ENCODE results near the gene PLEKHM3. TPM values are rescaled to one million over a fixed set of nuclear protein-coding genes. Genes with fewer than 3 reads are reported as not detected.

PLEKHM3 gene
- total and polyA plus RNA-seq, 8 donors: 14.4 to 17.9 (median 16.0) TPM

DNA sequence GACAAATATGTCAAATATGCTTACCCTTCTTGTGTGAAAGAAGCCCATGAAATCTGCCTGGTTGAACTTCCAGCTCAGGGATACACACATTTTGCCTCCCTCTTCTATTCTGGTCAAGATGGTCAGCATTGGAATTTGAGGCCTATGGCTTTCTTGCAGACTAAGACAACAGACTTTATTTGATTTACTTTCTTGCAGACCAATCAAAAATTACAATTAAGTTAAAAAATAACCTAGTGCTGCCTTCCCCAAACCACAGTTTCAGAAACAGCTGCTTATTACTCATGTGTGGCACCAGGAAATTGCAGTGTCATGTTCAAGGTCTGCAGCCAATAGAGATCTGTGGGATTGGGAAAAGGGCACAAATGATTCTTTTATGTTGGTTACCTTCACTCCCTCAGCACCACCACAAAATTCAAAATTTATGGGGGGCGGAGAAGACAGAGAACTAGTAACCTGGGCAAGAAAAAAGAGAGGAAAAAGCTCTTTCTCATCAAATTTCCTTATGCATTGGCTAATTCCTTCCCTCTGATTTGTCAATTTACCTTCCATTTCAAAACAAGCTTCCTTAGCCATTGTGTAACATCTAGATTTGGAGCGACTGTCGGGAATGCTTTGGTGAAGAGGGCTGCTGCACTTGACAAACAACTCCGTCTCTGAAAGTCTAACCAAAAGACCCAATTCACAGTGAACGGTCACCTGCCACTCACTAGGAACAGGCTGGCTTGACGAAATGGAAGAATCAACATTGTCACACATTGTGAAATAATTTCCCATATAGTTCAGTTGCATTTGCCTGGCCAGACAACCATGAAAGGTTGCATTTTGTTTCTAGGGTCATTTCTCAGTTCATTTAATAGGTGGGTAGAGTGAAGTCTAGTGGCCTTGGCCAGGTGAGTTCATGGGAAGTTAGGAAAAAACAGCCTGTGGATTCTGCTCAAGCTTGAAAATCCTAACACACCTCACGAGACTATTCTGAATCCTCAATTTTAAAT, 155.2 kb downstream of the PLEKHM3 start:
- peak; percentile 88 for ATAC-seq
- intact Hi-C loops (cut with DNase I): no loop called here
- TF ChIP-seq, protein P1, sequence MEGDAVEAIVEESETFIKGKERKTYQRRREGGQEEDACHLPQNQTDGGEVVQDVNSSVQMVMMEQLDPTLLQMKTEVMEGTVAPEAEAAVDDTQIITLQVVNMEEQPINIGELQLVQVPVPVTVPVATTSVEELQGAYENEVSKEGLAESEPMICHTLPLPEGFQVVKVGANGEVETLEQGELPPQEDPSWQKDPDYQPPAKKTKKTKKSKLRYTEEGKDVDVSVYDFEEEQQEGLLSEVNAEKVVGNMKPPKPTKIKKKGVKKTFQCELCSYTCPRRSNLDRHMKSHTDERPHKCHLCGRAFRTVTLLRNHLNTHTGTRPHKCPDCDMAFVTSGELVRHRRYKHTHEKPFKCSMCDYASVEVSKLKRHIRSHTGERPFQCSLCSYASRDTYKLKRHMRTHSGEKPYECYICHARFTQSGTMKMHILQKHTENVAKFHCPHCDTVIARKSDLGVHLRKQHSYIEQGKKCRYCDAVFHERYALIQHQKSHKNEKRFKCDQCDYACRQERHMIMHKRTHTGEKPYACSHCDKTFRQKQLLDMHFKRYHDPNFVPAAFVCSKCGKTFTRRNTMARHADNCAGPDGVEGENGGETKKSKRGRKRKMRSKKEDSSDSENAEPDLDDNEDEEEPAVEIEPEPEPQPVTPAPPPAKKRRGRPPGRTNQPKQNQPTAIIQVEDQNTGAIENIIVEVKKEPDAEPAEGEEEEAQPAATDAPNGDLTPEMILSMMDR (IDR thresholded peaks at IDR 0.05): no peak

DNA sequence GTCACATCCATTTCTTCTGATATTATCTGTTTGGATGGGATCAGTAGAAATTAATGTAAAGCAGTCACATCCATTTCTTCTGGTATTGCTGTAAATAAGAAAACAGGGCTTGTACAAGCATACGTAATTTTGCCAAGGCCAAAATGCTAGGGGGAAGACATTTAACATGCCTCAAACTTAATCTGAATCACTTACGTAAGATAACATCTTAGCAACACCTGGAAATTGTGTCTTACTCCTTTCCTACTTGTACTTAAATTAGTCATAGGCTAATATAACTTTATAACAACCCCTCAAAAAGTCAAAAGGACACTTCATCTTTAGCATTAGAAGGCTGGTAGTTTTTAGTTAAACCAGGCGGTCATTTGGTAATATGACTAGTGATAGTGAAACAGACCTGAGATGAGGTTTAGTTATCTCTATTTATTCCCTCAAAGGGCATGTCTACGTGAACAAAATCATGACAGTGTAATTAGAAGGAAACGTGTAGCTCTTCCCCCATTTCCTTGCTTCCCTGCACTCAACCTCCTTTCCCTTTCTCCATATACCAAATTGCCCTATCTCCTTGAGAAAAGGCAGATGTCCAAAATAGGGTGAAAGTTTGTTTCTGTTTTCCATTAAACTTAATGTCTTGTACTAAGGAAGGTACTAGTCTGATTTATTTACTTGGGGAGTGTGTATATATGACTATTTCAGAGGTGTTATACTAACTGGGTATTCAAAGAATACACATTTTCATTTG, 156.3 kb downstream of the PLEKHM3 start:
- ATAC-seq (no peak), DNase-seq (no peak)
- TF ChIP-seq, protein P1 (IDR thresholded peaks at IDR 0.05): no peak
- Histone ChIP-seq H3K4me1 (peaks cover 7 to 27% of the 10 kb centered on the region in 2 donors), H3K9me3 (no peaks in the 10 kb centered on the region), H3K27me3 (no peaks in the 10 kb centered on the region), H3K27ac (peak overlapping the region; percentile 26 to 70), H3K4me3 (no peak overlapping the region), H3K36me3 (no peaks in the 10 kb centered on the region)
- intact Hi-C loops (cut with DNase I): no loop called here

More for the DNA sequence above, 155.2 kb downstream of the PLEKHM3 start:
- H3K9me3 ChIP-seq: no peaks in the 10 kb centered on the region
- DNase-seq: peak in 2 of 4 donors; percentile 28 to 47
- H3K27me3 ChIP-seq: no peaks in the 10 kb centered on the region
- H3K27ac ChIP-seq: peak overlapping the region; percentile 34 to 70
- no peak overlapping the region for H3K4me3 ChIP-seq
- peaks cover 7 to 27% of the 10 kb centered on the region in 2 donors for H3K4me1 ChIP-seq
- no peaks in the 10 kb centered on the region for H3K36me3 ChIP-seq

DNA sequence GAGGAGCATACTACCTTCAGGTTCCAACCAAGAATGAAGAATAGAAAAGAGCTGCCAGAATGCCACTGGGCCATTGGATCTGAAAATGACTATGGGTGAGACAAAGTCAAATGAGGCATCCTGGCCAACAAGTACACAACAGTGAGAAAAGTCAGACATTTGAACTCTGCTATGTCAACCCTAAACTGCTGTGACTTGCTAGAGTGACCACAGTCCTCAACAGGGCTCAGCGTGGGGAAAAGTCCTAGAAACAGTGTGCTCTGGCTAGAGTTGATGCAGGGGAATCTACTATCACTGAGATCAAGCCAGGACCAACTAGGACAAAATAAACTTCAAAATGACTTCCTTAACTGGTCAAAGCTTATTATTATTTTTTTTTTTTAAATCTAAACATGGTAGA, 157.4 kb downstream of the PLEKHM3 start:
- Histone ChIP-seq H3K27me3 (no peaks in the 10 kb centered on the region), H3K9me3 (no peaks in the 10 kb centered on the region), H3K36me3 (no peaks in the 10 kb centered on the region), H3K27ac (no peak overlapping the region), H3K4me3 (no peak overlapping the region), H3K4me1 (peaks cover 7 to 20% of the 10 kb centered on the region in 2 donors)
- DNase-seq (no peak), ATAC-seq (no peak)
- TF ChIP-seq, protein P1 (IDR thresholded peaks at IDR 0.05): no peak
- intact Hi-C loops (cut with DNase I): no loop called here

DNA sequence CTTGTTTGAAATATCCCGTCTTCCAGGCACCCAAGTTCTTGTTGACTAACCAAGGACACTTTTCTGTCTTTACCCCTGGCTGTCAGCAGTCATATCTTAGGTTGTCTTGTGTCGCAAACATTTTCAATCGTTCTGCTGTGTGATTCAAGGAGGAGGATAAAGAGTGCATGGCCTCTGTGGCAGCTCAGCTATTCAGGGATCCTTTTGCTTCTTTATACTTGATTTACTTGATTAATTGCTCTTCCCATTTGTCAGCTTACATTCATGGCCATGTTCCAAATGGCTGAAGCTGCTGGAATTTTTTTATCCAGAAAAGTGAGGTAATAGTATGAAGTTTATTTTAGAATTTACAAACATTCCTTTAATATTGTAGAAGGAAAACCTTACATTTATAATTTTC, 158.3 kb downstream of the PLEKHM3 start:
- ATAC-seq: no peak
- intact Hi-C loops (cut with DNase I): no loop called here
- no peaks in the 10 kb centered on the region for H3K36me3 ChIP-seq
- H3K4me3 ChIP-seq: no peak overlapping the region
- no peak overlapping the region for H3K27ac ChIP-seq
- H3K27me3 ChIP-seq: no peaks in the 10 kb centered on the region
- H3K9me3 ChIP-seq: no peaks in the 10 kb centered on the region
- TF ChIP-seq, protein P1 (IDR thresholded peaks at IDR 0.05): no peak
- H3K4me1 ChIP-seq: peaks cover 7 to 20% of the 10 kb centered on the region in 2 donors
- DNase-seq: no peak

DNA sequence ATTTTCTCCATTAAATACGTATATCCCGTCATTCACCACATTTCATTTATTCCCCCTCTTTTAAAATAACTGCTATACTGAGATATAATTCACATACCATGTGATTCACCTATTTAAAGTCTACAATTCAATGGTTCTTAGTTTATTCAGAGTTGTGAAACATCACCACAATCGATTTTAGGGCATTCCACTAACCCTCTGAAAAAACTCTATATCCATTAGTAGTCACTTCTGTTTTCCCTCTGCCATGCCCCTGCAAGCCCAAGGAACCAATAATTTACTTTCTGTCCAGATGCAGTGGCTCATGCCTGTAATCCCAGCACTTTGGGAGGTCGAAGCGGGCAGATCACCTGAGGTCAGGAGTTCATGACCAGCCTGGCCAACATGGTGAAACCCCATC, 160.1 kb downstream of the PLEKHM3 start:
- Histone ChIP-seq H3K36me3 (no peaks in the 10 kb centered on the region), H3K27me3 (no peaks in the 10 kb centered on the region), H3K27ac (no peak overlapping the region), H3K4me1 (peaks cover 7 to 14% of the 10 kb centered on the region in 2 donors), H3K9me3 (no peaks in the 10 kb centered on the region), H3K4me3 (no peak overlapping the region)
- ATAC-seq: no peak
- no peak for DNase-seq
- TF ChIP-seq, protein P1 (IDR thresholded peaks at IDR 0.05): no peak
- intact Hi-C loops (cut with DNase I): no loop called here

Data from left lung (tissue), 10 donors.